Astrocyte of the spinal cord (primary cell): ENCODE results near the gene OPTC.
A peak's percentile ranks its signal among the peaks of the same experiment; 100 is the strongest.

Experiments
- DNase-seq: peaks from one replicate; pipeline ENCODE4 v3.0.0; 2011; ENCODE audit warnings: low read depth, low spot score
- H3K4me3 ChIP-seq: 2 replicates; pipeline ENCODE4 v1.5.1; 2011; ENCODE audit warnings: low read depth, mild to moderate bottlenecking, low read length, moderate library complexity
- CTCF ChIP-seq: IDR thresholded peaks from 2 replicates; pipeline ENCODE4 v1.5.1; 2012; ENCODE audit warnings: low read depth, mild to moderate bottlenecking, low read length, inconsistent platforms
- in situ Hi-C: cut with HindIII; loops from 2 replicates; pipeline ENCODE4 v1.10.0; 2017; ENCODE audit warnings: low sequenced_read_pairs

The OPTC gene

GRCh38 chr1:203511930-203512329, 18.0 kb downstream of the OPTC start:
- TF ChIP-seq CTCF, result no peak
- no peak overlapping the region for H3K4me3 ChIP-seq
- no peak for DNase-seq
- in situ Hi-C loops, result no loop called here

- in situ Hi-C loops, result no loop called here
- no peak for DNase-seq
- no peak overlapping the region for H3K4me3 ChIP-seq
- no peak for TF ChIP-seq CTCF
These were observed 18.5 kb downstream of the OPTC start for GRCh38 chr1:203512517-203512847.

- peak; percentile 93 for DNase-seq
- TF ChIP-seq CTCF, result no peak
These were observed 19.1 kb downstream of the OPTC start for GRCh38 chr1:203512848-203513584.

GRCh38 chr1:203513585-203514031, 19.7 kb downstream of the OPTC start:
- H3K4me3 ChIP-seq, result no peak overlapping the region
- TF ChIP-seq CTCF, result no peak
- in situ Hi-C loops, result no loop called here
- DNase-seq, result peak; percentile 34

More at GRCh38 chr1:203512848-203513584, 19.1 kb downstream of the OPTC start:
- in situ Hi-C loops, result no loop called here
- no peak overlapping the region for H3K4me3 ChIP-seq

- in situ Hi-C loops, result no loop called here
- DNase-seq, result no peak
- TF ChIP-seq CTCF, result no peak
- no peak overlapping the region for H3K4me3 ChIP-seq
These were observed 22.2 kb downstream of the OPTC start for GRCh38 chr1:203516184-203516583.

GRCh38 chr1:203516906-203517305, 23.0 kb downstream of the OPTC start:
- H3K4me3 ChIP-seq, result no peak overlapping the region
- no peak for TF ChIP-seq CTCF
- in situ Hi-C loops, result no loop called here
- DNase-seq, result no peak
